ENCODE results near the gene HEXA. TPM values are rescaled to one million over a fixed set of nuclear protein-coding genes. Genes with fewer than 3 reads are reported as not detected.
A peak's percentile ranks its signal among the peaks of the same experiment; 100 is the strongest.
"Not testable (repeated sequence)": the region's sequence is repeated elsewhere in the genome, so short reads cannot be mapped to it uniquely, and the experiment has no call there.

The HEXA gene
- total RNA-seq (ENCODE audit: unreplicated experiment): 81.6 TPM
- long read RNA-seq, full-length matches to known transcripts: 34 of 47 reads
- long read RNA-seq, partial matches to known transcripts: 3 of 47 reads
- long read RNA-seq, other reads (novel, unspliced or antisense): 10 of 47 reads

DNA sequence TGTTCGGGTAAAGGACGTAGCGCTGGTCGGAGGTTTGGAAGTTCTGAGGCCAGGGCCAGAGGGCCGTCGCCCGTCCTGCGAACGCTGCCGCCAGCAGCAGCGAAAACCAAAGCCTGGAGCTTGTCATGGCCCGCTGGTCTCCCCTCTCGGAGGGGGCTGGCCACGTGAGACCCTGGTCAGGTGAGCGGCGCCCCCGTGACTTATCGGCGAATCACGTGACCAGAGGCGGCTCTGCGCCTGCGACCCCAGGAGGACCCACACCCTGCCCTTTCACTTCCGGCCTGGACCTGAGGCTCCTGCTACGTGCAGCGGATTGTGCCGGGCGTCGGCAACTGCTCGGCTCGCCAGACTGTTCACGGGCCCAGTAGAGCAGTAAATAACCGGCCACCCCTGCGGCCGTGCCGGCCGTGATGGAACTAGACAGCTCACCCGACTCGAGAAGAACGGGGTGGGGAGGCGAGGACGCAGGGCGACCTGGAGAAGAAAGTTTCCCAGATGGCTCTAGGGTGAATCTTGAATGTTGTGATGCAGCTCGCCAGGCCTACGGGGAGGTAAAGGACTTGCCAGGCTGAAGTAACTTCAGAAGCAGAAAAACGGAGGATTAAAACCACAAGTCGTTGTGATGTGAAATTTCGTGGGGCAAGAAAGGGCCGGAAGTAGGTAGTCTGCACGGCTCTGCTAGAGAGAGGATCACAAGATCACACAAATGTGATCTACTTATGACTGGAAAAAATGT is at the start of gene HEXA:
Gene HEXA, minus strand, starts transcription at position 169 of the 736 bp plus-strand sequence. Its CDS starts 42 bp downstream, at position 127.
- no peaks in the 10 kb centered on the region for H3K36me3 Mint-ChIP-seq (ENCODE audit: unreplicated experiment)
- peak within 1 kb of the TSS; percentile 89 for H3K27ac Mint-ChIP-seq (ENCODE audit: unreplicated experiment)
- TF ChIP-seq, protein P1, sequence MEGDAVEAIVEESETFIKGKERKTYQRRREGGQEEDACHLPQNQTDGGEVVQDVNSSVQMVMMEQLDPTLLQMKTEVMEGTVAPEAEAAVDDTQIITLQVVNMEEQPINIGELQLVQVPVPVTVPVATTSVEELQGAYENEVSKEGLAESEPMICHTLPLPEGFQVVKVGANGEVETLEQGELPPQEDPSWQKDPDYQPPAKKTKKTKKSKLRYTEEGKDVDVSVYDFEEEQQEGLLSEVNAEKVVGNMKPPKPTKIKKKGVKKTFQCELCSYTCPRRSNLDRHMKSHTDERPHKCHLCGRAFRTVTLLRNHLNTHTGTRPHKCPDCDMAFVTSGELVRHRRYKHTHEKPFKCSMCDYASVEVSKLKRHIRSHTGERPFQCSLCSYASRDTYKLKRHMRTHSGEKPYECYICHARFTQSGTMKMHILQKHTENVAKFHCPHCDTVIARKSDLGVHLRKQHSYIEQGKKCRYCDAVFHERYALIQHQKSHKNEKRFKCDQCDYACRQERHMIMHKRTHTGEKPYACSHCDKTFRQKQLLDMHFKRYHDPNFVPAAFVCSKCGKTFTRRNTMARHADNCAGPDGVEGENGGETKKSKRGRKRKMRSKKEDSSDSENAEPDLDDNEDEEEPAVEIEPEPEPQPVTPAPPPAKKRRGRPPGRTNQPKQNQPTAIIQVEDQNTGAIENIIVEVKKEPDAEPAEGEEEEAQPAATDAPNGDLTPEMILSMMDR (IDR thresholded peaks at IDR 0.05; ENCODE audit: partially characterized antibody, unreplicated experiment): no peak
- H3K9me3 Mint-ChIP-seq (ENCODE audit: unreplicated experiment): peaks cover 24% of the 10 kb centered on the region
- H3K4me3 Mint-ChIP-seq (ENCODE audit: unreplicated experiment): peak within 1 kb of the TSS; percentile 99
- DNase-seq: peak; percentile 100
- H3K27me3 Mint-ChIP-seq (ENCODE audit: unreplicated experiment): peaks cover 24% of the 10 kb centered on the region
- peaks cover 16% of the 10 kb centered on the region for H3K4me1 Mint-ChIP-seq (ENCODE audit: low read depth, unreplicated experiment)

DNA sequence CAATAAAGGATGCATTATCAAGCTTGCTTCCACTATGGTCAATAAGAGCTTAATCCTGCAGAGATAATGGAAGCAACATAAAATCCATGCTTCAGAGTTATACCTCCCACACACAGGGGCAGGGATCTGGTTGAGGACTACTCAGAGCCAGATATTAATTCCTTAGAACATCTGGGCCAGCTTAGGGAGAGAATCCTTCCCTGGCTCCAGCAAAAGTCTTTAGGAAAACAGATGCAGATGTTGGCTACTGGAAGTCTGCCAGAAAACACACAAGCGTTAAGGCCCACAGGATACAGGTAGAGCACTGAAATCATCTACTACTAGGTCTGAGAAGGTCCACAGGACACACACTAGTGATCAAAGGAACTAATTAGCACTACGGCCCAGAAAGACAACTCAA is 47.4 kb upstream of the HEXA start:
- Mint-ChIP-seq H3K4me1 (ENCODE audit: low read depth, unreplicated experiment) (no peaks in the 10 kb centered on the region), H3K36me3 (ENCODE audit: unreplicated experiment) (no peaks in the 10 kb centered on the region), H3K27me3 (ENCODE audit: unreplicated experiment) (peaks cover 2% of the 10 kb centered on the region), H3K9me3 (ENCODE audit: unreplicated experiment) (peaks cover 2% of the 10 kb centered on the region), H3K4me3 (ENCODE audit: unreplicated experiment) (no peak overlapping the region), H3K27ac (ENCODE audit: unreplicated experiment) (no peak overlapping the region)
- TF ChIP-seq, protein P1 (IDR thresholded peaks at IDR 0.05; ENCODE audit: partially characterized antibody, unreplicated experiment): no peak
- DNase-seq: no peak

DNA sequence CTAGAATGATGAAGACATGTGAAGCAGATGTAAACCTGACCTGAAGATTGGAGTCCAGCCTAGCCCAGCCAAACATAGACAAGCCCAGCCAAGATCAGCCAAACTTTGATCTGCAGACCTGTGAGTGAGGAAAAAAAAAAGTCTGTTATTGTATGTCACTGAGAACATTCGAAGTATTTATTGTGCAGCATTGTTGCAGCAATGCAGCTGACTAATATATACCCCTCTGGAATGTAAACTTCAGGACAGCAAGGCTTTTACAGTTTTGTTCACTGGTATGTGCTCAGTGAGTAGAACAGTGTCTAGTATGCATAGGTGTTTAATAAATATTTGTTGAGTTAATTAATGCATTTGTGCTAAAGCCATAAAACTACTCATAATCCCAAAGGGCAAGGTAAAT is 45.7 kb upstream of the HEXA start:
- TF ChIP-seq, protein P1 (IDR thresholded peaks at IDR 0.05; ENCODE audit: partially characterized antibody, unreplicated experiment): no peak
- peaks cover 2% of the 10 kb centered on the region for H3K9me3 Mint-ChIP-seq (ENCODE audit: unreplicated experiment)
- no peaks in the 10 kb centered on the region for H3K4me1 Mint-ChIP-seq (ENCODE audit: low read depth, unreplicated experiment)

DNA sequence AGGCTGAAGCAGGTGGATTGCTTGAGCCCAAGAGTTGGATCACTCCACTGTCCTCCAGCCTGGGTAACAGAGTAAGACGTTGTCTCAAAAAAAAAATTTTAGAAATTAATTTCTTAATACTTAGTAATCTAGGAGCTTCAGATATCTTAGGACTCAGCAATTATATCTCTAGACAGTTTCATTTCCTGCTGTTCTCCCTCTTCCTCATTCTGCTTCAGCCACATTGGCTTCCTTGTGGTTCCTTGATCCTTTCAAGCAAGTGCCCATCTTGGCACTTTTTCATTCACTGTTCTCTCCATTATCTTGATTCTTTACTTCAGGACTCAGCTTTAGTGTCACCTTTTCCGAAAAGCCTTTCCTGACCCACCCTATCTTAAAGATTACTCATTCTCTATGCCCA is 44.8 kb upstream of the HEXA start:
- Mint-ChIP-seq H3K36me3 (ENCODE audit: unreplicated experiment) (no peaks in the 10 kb centered on the region), H3K4me1 (ENCODE audit: low read depth, unreplicated experiment) (no peaks in the 10 kb centered on the region), H3K4me3 (ENCODE audit: unreplicated experiment) (no peak overlapping the region), H3K9me3 (ENCODE audit: unreplicated experiment) (peaks cover 2% of the 10 kb centered on the region), H3K27me3 (ENCODE audit: unreplicated experiment) (peaks cover 2% of the 10 kb centered on the region), H3K27ac (ENCODE audit: unreplicated experiment) (no peak overlapping the region)
- no peak for DNase-seq
- TF ChIP-seq, protein P1 (IDR thresholded peaks at IDR 0.05; ENCODE audit: partially characterized antibody, unreplicated experiment): no peak

More for the DNA sequence above, 45.7 kb upstream of the HEXA start:
- H3K27me3 Mint-ChIP-seq (ENCODE audit: unreplicated experiment): peaks cover 2% of the 10 kb centered on the region
- no peaks in the 10 kb centered on the region for H3K36me3 Mint-ChIP-seq (ENCODE audit: unreplicated experiment)
- H3K27ac Mint-ChIP-seq (ENCODE audit: unreplicated experiment): no peak overlapping the region
- DNase-seq: no peak
- H3K4me3 Mint-ChIP-seq (ENCODE audit: unreplicated experiment): no peak overlapping the region

DNA sequence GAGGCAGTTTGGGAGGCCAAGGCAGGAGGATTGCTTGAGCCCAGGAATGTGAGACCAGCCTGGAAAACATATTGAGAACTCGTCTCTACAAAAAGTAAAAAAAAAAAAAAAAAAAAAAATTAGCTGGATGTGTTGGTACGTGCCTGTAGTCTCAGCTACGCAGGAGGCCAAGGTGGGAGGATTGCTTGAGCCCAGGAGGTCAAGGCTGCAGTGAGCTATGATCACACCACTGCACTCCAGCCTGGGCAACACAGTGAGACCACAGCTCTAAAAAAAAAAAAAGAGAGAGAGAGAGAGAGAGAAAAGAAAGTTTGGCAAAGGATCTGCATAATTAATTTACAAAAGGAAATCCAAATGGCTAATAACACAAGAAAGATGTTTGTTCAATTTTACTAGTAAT is 44.0 kb upstream of the HEXA start:
- not testable (repeated sequence) for DNase-seq; H3K4me1 Mint-ChIP-seq (ENCODE audit: low read depth, unreplicated experiment); H3K36me3 Mint-ChIP-seq (ENCODE audit: unreplicated experiment); H3K27me3 Mint-ChIP-seq (ENCODE audit: unreplicated experiment); H3K9me3 Mint-ChIP-seq (ENCODE audit: unreplicated experiment); H3K27ac Mint-ChIP-seq (ENCODE audit: unreplicated experiment); H3K4me3 Mint-ChIP-seq (ENCODE audit: unreplicated experiment)

All from glutamatergic neuron (in vitro differentiated cells).